ENCODE results near the gene USH1C. TPM values are rescaled to one million over a fixed set of nuclear protein-coding genes. Genes with fewer than 3 reads are reported as not detected.

The USH1C gene
- total RNA-seq, 1 donor = not detected

DNA sequence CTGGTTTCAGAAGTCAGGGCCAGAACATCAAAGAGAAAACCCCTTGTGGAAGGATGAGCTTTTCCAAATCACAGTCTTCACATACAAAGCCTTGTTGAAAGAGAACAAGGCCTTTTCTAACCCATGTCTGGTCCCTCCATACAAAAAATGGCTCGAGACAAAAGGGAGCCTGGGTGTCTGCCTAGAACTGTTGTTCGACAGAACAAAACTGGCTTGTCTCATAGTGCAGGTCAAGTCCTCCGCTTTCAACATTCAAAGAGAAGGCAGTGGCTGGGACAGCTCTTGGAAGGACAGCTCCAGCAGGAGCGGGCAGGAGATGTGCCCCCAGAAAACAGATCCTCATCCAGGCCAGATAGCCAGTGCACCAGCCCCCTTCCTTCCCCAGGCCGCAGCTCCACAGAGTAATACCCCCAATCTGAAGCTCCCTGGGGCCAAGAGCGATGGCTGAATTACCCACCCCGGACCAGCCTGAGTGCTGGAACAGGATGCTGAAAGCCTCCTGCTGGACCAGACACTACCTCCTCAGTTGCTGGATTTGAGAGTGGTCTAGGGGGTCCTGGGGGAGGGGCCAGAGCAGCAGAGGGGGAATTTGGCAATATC, 27.6 kb downstream of the USH1C start:
- no peak for TF ChIP-seq CTCF (IDR thresholded peaks at IDR 0.05; ENCODE audit: insufficient read depth, low read length)
- H3K4me3 ChIP-seq (ENCODE audit: low read depth, low read length) = no peak overlapping the region
- DNase-seq (ENCODE audit: low read depth) = no peak

DNA sequence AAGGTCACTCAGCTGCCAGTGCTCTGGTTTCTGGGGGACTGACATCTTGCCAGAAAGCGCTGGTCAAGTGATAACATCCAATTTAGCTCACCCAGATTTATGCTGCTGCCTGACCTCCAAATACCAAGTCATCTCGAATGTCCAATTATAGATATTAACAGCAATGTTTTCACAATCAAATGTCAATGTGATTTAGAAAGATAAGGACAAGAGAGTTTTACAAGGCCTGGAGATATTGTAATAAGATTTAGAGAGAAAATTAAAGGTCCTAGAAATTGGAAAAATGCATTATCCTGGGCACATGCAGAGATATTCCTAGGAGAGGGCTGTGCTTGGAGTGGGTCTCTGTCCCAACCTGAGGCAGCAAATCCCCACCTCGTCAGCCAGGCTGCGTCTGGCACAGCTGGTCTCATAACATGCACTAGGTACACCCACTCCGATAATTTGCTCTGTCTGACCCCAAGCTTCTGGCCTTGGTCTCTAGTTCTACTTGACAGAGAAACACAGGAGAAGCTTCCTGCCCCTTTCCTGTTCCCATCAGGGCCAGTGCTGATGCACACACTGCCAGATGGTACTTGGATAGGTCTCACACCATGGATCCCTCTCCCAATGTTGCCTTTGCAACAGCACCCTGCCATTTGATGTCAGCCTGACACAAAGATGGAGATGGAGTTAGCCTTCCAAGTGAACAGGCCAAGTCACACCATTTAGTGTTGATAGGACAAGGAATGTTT, 28.6 kb downstream of the USH1C start:
- no peak for DNase-seq (ENCODE audit: low read depth)
- H3K4me3 ChIP-seq (ENCODE audit: low read depth, low read length) = no peak overlapping the region
- TF ChIP-seq CTCF (IDR thresholded peaks at IDR 0.05; ENCODE audit: insufficient read depth, low read length) = no peak

- no peak for DNase-seq (ENCODE audit: low read depth)
- TF ChIP-seq CTCF (IDR thresholded peaks at IDR 0.05; ENCODE audit: insufficient read depth, low read length) = no peak
- no peak overlapping the region for H3K4me3 ChIP-seq (ENCODE audit: low read depth, low read length)
Observed at GRCh38 chr11:17514476-17514875, 29.7 kb downstream of the USH1C start.

DNA sequence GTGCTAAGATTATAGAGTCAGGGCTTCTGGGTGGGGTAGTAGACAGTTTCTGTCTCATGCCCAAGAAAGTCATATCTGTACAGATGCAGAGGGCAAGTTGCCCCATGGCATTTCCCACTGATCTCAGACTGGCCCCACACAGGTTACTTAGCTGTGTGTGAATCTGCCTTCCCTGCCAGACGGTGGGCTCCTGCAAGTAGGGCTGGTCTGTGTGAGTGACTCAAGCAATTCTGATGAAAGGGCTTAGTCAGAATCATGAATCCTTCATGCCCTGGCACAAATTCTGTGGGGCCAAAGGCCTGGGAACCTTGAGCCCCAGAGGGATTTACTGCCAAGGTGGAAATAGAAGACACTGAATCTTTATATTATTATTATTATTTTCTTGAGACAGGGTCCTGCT, 30.4 kb downstream of the USH1C start:
- DNase-seq (ENCODE audit: low read depth) = no peak
- no peak for TF ChIP-seq CTCF (IDR thresholded peaks at IDR 0.05; ENCODE audit: insufficient read depth, low read length)
- H3K4me3 ChIP-seq (ENCODE audit: low read depth, low read length) = no peak overlapping the region

DNA sequence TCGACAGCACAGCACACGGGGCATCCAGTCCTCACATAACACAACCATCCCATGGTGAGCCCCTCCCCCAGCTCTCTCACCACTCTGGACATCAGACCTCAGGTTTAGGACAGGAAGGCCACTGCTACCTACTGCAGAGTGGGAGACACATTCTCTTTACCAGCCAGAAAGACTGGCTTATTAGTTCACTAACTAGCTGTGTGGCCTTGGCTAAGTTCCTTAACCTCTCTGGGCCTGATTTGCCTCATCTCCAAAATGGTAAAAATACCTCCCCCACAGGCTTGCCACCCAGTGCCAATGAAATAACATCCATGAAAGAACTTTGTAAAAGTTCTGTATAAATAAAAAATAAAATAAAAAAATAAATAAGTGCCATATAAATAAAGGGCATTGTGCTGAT, 32.1 kb downstream of the USH1C start:
- no peak for DNase-seq (ENCODE audit: low read depth)
- no peak for TF ChIP-seq CTCF (IDR thresholded peaks at IDR 0.05; ENCODE audit: insufficient read depth, low read length)
- no peak overlapping the region for H3K4me3 ChIP-seq (ENCODE audit: low read depth, low read length)

DNA sequence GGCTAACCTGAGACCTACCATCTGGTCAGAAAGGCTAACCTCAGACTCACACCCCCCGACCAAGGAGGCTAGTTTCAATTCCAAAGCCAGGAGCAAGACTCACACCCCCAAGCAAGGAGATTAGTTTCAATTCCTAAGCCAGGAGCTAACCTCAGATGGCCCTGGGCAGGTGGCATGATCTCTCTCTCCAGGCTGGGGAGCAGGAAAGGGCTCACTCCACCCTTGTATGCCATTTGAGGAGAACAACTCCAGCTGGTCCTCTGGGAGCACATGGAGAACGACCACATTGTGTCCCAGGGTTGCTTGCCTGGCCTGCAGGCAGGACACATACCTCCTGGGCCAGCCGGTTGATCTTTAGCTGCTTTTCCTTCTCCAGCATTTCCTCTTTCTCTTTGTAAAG, 32.6 kb downstream of the USH1C start:
- DNase-seq (ENCODE audit: low read depth) = no peak
- no peak overlapping the region for H3K4me3 ChIP-seq (ENCODE audit: low read depth, low read length)
- no peak for TF ChIP-seq CTCF (IDR thresholded peaks at IDR 0.05; ENCODE audit: insufficient read depth, low read length)
